Brain microvascular endothelial cell (primary cell): Measurements from ENCODE around the gene MBOAT2.

Experiments used
- DNase-seq: peaks from one replicate; pipeline ENCODE4 v3.0.0-alpha.2; 2020
- H3K27ac ChIP-seq: fragments of 250-450 bp; sonication (Bioruptor Pico); 2 replicates; pipeline ENCODE4 v1.5.1; 2020; ENCODE audit warnings: mild to moderate bottlenecking, moderate library complexity
- H3K27me3 ChIP-seq: fragments of 250-450 bp; sonication (Bioruptor Pico); replicated peaks from 2 replicates; pipeline ENCODE4 v1.5.1; 2020; ENCODE audit warnings: mild to moderate bottlenecking
- H3K36me3 ChIP-seq: fragments of 250-450 bp; sonication (Bioruptor Pico); replicated peaks from 2 replicates; pipeline ENCODE4 v1.5.1; 2020; ENCODE audit warnings: mild to moderate bottlenecking
- H3K4me3 ChIP-seq: 2 replicates; pipeline ENCODE4 v1.5.1; 2011; ENCODE audit warnings: low read depth, mild to moderate bottlenecking, control low read depth, low read length, moderate library complexity
- in situ Hi-C: cut with HindIII; loops from 2 replicates; pipeline ENCODE4 v1.10.0; 2017; ENCODE audit warnings: low sequenced_read_pairs, low pct_ligation_motif_present
- TF ChIP-seq, protein P1 (sequence below): IDR thresholded peaks from 2 replicates; pipeline ENCODE4 v1.5.1; 2011; ENCODE audit warnings: low read depth, mild to moderate bottlenecking, moderate library complexity, low read length, control low read depth, inconsistent platforms; ENCODE audit errors: missing control alignments

The MBOAT2 gene

DNA sequence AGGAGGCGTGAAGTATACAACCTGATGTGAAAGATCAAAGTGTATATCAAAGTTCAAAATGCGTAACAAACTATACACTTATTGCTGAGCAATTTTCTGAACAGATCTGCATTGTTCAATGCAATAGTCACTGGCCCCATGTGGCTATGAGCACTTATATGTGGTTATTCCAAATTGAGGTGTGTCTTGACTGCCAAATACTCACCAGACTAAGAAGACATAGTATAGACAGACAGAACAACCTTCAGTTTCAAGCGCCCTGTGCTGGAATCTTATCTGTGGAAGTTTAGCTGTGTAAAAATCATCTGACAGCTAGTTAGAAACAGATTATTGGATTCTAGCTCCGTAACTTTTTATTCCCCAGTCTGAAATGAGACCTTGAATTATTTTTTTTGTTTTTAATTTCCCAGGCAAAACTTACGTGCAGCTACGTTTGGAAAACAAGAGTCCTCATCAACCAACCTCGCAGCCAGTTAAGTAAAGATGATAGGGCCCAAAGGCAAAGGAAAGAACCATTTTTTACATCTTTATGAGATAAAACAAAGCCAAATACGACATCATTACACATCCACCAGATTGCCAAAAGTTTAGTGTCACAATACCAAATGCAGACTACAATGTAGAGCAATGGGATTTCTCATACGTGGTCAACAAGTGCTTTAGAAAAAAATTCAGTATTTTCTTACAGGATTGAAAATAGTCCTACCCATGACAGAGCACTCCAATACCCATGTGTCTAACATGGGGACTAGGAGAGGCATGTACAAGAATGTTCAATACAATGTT lies 37.2 kb downstream of the MBOAT2 start:
- TF ChIP-seq, protein P1, sequence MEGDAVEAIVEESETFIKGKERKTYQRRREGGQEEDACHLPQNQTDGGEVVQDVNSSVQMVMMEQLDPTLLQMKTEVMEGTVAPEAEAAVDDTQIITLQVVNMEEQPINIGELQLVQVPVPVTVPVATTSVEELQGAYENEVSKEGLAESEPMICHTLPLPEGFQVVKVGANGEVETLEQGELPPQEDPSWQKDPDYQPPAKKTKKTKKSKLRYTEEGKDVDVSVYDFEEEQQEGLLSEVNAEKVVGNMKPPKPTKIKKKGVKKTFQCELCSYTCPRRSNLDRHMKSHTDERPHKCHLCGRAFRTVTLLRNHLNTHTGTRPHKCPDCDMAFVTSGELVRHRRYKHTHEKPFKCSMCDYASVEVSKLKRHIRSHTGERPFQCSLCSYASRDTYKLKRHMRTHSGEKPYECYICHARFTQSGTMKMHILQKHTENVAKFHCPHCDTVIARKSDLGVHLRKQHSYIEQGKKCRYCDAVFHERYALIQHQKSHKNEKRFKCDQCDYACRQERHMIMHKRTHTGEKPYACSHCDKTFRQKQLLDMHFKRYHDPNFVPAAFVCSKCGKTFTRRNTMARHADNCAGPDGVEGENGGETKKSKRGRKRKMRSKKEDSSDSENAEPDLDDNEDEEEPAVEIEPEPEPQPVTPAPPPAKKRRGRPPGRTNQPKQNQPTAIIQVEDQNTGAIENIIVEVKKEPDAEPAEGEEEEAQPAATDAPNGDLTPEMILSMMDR, result no peak
- in situ Hi-C loops, result no loop called here
- Histone ChIP-seq H3K4me3 (no peak overlapping the region), H3K27ac (no peak overlapping the region), H3K36me3 (no peaks in the 10 kb centered on the region), H3K27me3 (no peaks in the 10 kb centered on the region)
- peak; percentile 27 for DNase-seq

DNA sequence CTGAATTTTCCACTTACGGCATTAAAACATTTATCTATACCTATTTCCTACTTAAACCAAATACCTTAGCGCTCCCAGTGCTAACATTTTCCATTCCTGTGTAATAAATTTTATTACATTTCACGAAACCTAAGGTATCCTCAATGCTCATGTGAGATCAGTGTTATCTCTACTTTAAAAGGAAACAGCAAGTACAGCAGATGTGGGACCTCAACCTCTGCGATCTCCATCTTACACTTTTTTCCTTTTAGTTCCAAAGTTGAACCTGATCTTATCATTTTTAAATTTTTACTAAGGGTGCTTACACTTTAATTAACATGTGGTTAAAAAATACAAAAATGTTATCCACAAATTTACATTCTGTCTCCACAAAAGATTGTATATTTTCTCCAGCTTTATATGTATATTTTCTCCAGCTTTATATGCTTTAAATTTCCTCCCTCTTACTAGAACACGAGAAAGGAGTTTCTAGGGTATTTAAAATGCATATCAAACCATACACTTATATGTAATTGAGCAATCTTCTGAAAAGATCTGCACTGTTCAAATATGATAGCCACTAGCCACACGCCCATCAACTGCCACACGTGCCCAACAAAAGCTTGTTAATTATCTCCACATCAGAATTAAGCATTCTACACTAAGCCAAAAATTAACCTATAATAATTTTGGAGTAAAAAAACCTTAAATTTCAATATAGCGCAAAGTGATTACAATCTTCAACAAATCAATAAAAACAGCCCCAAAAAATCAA lies 38.1 kb downstream of the MBOAT2 start:
- Histone ChIP-seq H3K27ac (no peak overlapping the region), H3K4me3 (no peak overlapping the region), H3K36me3 (no peaks in the 10 kb centered on the region), H3K27me3 (no peaks in the 10 kb centered on the region)
- in situ Hi-C loops, result no loop called here
- TF ChIP-seq, protein P1, result no peak
- DNase-seq, result no peak

DNA sequence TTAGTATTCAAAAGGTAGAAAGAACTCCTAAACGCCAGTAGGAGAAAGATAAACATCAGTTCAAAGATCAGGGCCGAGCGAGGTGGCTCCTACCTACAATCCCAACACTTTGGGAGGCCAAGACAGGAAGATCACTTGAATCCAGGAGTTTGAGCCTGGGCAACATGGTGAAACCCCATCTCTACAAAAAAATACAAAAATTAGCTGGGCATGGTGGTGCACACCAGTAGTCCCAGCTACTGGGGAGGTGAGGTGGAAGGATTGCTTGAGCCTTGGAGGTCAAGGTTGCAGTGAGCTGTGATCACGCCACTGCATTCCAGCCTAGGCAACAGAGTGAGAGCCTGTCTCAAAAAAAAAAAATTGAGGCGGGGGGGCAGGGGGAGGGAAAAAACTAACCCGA lies 40.6 kb downstream of the MBOAT2 start:
- in situ Hi-C loops, result no loop called here

DNA sequence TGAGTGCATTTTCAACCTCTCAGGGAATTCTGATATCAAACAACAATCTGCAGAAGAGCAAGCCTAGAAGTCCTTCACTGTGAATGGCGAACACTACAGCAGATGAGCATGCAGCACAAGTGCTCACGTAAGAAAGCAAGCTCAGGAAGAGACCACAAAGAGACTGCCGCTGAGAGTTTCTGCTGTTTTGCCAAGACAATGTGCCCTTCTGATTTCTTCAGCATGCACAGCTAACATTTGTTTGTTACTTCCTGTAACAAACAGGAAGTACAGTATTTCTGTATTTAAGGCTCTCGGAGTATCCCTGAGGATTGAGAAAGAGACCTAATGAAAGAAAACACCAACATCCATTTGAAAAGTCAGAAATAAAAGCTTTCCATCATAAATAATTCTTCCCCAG lies 45.9 kb downstream of the MBOAT2 start:
- DNase-seq, result no peak
- H3K27ac ChIP-seq, result no peak overlapping the region
- in situ Hi-C loops, result no loop called here
- H3K4me3 ChIP-seq, result no peak overlapping the region
- TF ChIP-seq, protein P1, result no peak
- no peaks in the 10 kb centered on the region for H3K36me3 ChIP-seq
- no peaks in the 10 kb centered on the region for H3K27me3 ChIP-seq

More for the DNA sequence above, 40.6 kb downstream of the MBOAT2 start:
- H3K4me3 ChIP-seq, result no peak overlapping the region
- no peak for DNase-seq
- H3K36me3 ChIP-seq, result no peaks in the 10 kb centered on the region
- TF ChIP-seq, protein P1, result no peak
- no peak overlapping the region for H3K27ac ChIP-seq
- H3K27me3 ChIP-seq, result no peaks in the 10 kb centered on the region

DNA sequence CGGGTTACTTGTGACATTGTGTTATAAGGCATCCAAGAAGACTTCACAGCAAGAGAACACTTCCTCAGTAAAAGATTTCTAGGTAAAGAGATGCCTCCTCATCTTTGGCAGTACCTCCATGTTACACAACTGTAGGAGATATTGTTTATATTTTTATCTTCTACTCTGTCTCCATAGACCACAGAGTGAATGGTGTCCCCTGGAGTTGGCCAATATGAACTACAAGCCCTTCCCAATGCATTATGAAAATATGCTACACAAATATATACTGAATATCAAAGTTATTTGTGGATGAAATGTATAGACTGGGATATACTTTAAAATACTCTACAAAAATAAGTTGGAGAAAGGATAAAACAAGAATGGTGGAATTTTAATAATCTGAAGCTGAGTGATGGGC lies 46.7 kb downstream of the MBOAT2 start:
- Histone ChIP-seq H3K27ac (no peak overlapping the region), H3K27me3 (no peaks in the 10 kb centered on the region), H3K4me3 (no peak overlapping the region), H3K36me3 (no peaks in the 10 kb centered on the region)
- TF ChIP-seq, protein P1, result peak; percentile 23
- no peak for DNase-seq
- in situ Hi-C loops, result no loop called here
